Uterus (tissue), 4 donors: ENCODE results near the gene SND1. TPM values are rescaled to one million over a fixed set of nuclear protein-coding genes. Genes with fewer than 3 reads are reported as not detected.

Experiments
- DNase-seq, 2 donors: peaks; one replicate each; pipeline ENCODE4 v3.0.0-alpha.2; 2019 to 2020
- H3K27ac ChIP-seq, 2 donors: fragments of 200-600 bp; sonication (generic); 1 replicate in 1 of 2; 2 replicates in 1 of 2; pipeline ENCODE4 v1.5.1; 2016 to 2018
- H3K27me3 ChIP-seq, 2 donors: fragments of 200-600 bp; sonication (generic); one replicate each; pipeline ENCODE4 v1.5.1; 2018 to 2019; ENCODE audit warnings: control low read depth in 1 of 2
- H3K36me3 ChIP-seq, 2 donors: fragments of 200-600 bp; sonication (generic); one replicate each; pipeline ENCODE4 v1.5.1; 2019; ENCODE audit warnings: control low read depth in 1 of 2
- H3K4me1 ChIP-seq, 2 donors: fragments of 200-600 bp; sonication (generic); one replicate each; pipeline ENCODE4 v1.5.1; 2018 to 2019; ENCODE audit warnings: control low read depth in 1 of 2
- H3K4me3 ChIP-seq, 2 donors: fragments of 200-600 bp; sonication (generic); 1 replicate in 1 of 2; 2 replicates in 1 of 2; pipeline ENCODE4 v1.5.1; 2018 to 2019; ENCODE audit warnings: mild to moderate bottlenecking in 1 of 2
- H3K9me3 ChIP-seq, 2 donors: fragments of 200-600 bp; sonication (generic); one replicate each; pipeline ENCODE4 v1.5.1; 2019; ENCODE audit warnings: control low read depth in 1 of 2
- POLR2A ChIP-seq, 2 donors: fragments of 450-650 bp; IDR thresholded peaks; one replicate each; pipeline ENCODE4 v1.6.1; 2016; ENCODE audit warnings: antibody characterized with exemption in 2 of 2, mild to moderate bottlenecking in 1 of 2, moderate library complexity in 1 of 2
- intact Hi-C: fragments of 100-400 bp; cut with DNase I; formaldehyde crosslinking; loops from one replicate; pipeline ENCODE4 v1.15.1; 2023; ENCODE audit warnings: low total_unique reads
- total RNA-seq, 4 donors: library from RNA; depleted of rRNA in 3 of 4; stranded (reverse); fragments of >200 nt in 3 of 4; gene quantifications; one replicate each; pipeline versions ENCODE4 v1.1.0 to v1.2.4, GENCODE V29; 2014 to 2023
- TF ChIP-seq, protein P1 (sequence below), 4 experiments: fragments of 200-600 bp in 2 of 4; fragments of 450-650 bp in 2 of 4; sonication (generic) in 2 of 4; IDR thresholded peaks; one replicate each; pipeline ENCODE4 v1.5.1; 2016 to 2019; ENCODE audit warnings: antibody characterized with exemption in 4 of 4, mild to moderate bottlenecking in 2 of 4, moderate library complexity in 1 of 4
- donor health status: DM: yes; HTN: yes; CAD: no.

SND1 gene
- total RNA-seq, 4 donors from 2014 or later, result 54.8 to 192 (median 117) TPM

DNA sequence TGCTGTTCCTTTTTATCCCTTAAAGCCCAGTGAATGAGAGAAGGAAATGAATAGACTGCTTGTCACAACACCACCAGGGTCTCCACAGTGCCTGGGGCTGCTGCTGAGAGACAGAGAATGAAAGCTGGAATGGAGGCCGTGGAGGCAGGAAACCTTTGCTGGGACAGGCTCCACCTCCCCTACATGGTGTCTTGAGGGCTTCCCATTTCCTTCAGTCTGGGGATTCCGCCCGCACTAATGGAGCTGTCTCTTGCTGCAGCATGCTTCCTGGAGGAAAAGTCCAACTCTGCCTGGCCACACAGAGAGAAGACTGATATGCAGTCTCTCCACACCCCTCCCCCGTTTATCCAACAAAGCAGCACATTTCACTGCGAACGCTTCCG lies 324.7 kb downstream of the SND1 start:
- no peaks in the 10 kb centered on the region for H3K9me3 ChIP-seq
- no peaks in the 10 kb centered on the region for H3K36me3 ChIP-seq
- H3K27ac ChIP-seq, result no peak overlapping the region
- TF ChIP-seq, protein P1, sequence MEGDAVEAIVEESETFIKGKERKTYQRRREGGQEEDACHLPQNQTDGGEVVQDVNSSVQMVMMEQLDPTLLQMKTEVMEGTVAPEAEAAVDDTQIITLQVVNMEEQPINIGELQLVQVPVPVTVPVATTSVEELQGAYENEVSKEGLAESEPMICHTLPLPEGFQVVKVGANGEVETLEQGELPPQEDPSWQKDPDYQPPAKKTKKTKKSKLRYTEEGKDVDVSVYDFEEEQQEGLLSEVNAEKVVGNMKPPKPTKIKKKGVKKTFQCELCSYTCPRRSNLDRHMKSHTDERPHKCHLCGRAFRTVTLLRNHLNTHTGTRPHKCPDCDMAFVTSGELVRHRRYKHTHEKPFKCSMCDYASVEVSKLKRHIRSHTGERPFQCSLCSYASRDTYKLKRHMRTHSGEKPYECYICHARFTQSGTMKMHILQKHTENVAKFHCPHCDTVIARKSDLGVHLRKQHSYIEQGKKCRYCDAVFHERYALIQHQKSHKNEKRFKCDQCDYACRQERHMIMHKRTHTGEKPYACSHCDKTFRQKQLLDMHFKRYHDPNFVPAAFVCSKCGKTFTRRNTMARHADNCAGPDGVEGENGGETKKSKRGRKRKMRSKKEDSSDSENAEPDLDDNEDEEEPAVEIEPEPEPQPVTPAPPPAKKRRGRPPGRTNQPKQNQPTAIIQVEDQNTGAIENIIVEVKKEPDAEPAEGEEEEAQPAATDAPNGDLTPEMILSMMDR (IDR thresholded peaks at IDR 0.05), result no peak
- TF ChIP-seq POLR2A (IDR thresholded peaks at IDR 0.05), result no peak
- no peaks in the 10 kb centered on the region for H3K4me1 ChIP-seq
- no peak overlapping the region for H3K4me3 ChIP-seq
- intact Hi-C loops, result no loop called here
- DNase-seq, result no peak
- H3K27me3 ChIP-seq, result no peaks in the 10 kb centered on the region

DNA sequence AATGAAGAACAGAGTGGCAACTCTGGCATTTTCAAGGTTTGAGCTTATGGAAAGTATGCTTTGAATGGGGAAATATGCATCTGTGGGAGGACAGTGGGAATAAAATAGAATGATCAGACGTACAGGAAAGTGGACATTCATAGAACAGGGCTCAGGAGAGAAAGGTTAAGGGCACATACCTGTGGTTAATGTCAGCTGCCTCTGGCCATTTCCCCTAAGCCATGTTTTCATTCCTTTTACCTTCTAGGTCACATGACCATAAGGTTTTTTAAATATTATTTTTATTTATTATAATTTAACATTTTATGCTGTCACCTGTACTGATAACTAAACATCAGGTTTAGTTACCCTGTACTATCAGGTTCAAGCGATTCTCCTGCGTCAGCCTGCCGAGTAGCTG lies 326.4 kb downstream of the SND1 start:
- Histone ChIP-seq H3K36me3 (no peaks in the 10 kb centered on the region), H3K4me3 (no peak overlapping the region), H3K27ac (no peak overlapping the region), H3K4me1 (no peaks in the 10 kb centered on the region), H3K27me3 (no peaks in the 10 kb centered on the region), H3K9me3 (no peaks in the 10 kb centered on the region)
- TF ChIP-seq, protein P1 (IDR thresholded peaks at IDR 0.05), result no peak
- TF ChIP-seq POLR2A (IDR thresholded peaks at IDR 0.05), result no peak
- intact Hi-C loops, result no loop called here
- no peak for DNase-seq

DNA sequence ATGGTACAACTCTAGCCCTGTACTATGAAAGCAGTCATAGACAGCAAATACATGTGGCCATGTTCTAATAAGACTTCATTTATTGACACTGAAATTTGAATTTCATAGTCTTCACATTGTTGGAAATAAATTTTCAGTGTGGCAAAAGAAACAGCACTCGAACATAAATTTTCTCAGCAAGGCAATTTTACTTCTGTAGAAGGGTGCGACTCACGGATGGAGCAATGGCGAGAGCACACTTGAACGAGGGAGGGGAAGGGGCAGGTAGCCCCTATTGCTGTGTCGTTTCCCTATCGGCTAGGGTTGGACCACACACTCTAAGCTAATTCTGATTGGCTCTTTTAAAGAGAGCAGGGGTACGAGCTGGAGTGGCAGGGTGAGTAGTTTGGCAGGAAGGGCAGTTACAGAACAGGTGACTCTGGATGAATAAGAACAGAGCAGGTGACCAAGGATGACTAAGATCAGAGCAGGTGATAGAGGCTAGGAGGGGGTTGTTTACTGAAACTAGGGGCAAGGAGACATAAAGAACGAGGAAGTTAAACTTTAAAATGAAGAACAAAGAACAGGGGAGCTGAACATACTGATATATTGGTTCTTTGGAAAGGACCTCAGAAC lies 327.2 kb downstream of the SND1 start:
- intact Hi-C loops, result no loop called here
- Histone ChIP-seq H3K27ac (no peak overlapping the region), H3K9me3 (no peaks in the 10 kb centered on the region), H3K27me3 (no peaks in the 10 kb centered on the region), H3K36me3 (no peaks in the 10 kb centered on the region), H3K4me3 (no peak overlapping the region), H3K4me1 (no peaks in the 10 kb centered on the region)
- no peak for DNase-seq
- no peak for TF ChIP-seq POLR2A (IDR thresholded peaks at IDR 0.05)
- TF ChIP-seq, protein P1 (IDR thresholded peaks at IDR 0.05), result no peak

DNA sequence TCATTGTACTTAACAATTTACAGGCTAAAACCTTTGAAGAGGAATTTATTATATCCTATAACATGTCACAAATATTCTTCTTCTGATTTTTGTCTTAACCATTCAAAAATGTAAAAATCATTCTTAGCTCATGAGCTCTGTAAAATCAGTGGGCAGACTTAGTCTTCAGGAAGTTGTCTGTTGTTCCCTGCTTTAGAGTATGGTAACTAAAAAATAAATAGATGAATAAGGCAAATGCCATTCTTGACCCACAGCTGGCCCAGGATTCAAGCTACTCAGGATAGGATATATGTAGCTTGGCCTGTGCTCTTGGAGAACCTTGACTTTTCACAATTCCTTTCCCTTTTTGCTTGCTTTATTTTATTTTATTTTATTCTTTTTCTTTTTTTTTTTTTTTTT lies 327.7 kb downstream of the SND1 start:
- intact Hi-C loops, result no loop called here
- H3K36me3 ChIP-seq, result no peaks in the 10 kb centered on the region
- no peaks in the 10 kb centered on the region for H3K9me3 ChIP-seq
- no peak for DNase-seq
- TF ChIP-seq POLR2A (IDR thresholded peaks at IDR 0.05), result no peak
- TF ChIP-seq, protein P1 (IDR thresholded peaks at IDR 0.05), result no peak
- H3K27me3 ChIP-seq, result no peaks in the 10 kb centered on the region
- H3K27ac ChIP-seq, result no peak overlapping the region
- H3K4me3 ChIP-seq, result no peak overlapping the region
- H3K4me1 ChIP-seq, result no peaks in the 10 kb centered on the region

DNA sequence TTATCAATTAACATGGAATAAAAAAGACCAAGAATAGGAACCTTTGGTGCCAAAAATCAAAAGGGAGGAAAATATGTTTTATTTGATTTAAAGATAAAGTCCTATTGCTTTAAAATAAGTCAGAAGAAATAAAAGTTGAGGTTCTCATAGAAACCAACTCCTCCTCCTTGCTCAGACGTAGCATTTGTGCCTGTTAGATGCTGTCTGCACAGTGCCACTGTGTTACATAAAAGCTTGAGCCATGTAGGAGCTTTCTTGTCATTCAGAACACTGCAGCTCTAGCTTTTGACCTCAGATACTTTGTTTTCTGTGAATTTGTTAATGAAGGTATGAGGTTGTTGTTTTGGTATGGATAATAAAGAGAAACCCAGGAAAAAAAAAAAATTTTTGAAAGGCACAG lies 328.9 kb downstream of the SND1 start:
- no peaks in the 10 kb centered on the region for H3K9me3 ChIP-seq
- TF ChIP-seq POLR2A (IDR thresholded peaks at IDR 0.05), result no peak
- TF ChIP-seq, protein P1 (IDR thresholded peaks at IDR 0.05), result no peak
- H3K4me1 ChIP-seq, result no peaks in the 10 kb centered on the region
- intact Hi-C loops, result no loop called here
- no peaks in the 10 kb centered on the region for H3K27me3 ChIP-seq
- H3K36me3 ChIP-seq, result no peaks in the 10 kb centered on the region
- no peak overlapping the region for H3K4me3 ChIP-seq
- DNase-seq, result no peak
- H3K27ac ChIP-seq, result no peak overlapping the region
